Thyroid gland (tissue), 4 donors: ENCODE data around the gene JADE3. TPM values are rescaled to one million over a fixed set of nuclear protein-coding genes. Genes with fewer than 3 reads are reported as not detected.

ENCODE experiments used
- DNase-seq, 2 donors: peaks; one replicate each; pipeline ENCODE4 v3.0.0-alpha.2; 2019
- H3K27ac ChIP-seq, 3 donors: fragments of 200-600 bp; sonication (generic); 1 replicate in 2 of 3; 2 replicates in 1 of 3; pipeline ENCODE4 v1.5.1; 2016 to 2019; ENCODE audit warnings: mild to moderate bottlenecking in 1 of 3, moderate library complexity in 1 of 3
- H3K27me3 ChIP-seq: fragments of 200-600 bp; sonication (generic); one replicate; pipeline ENCODE4 v1.5.1; 2019
- H3K36me3 ChIP-seq, 2 donors: fragments of 200-600 bp; sonication (generic); one replicate each; pipeline ENCODE4 v1.5.1; 2016 to 2019
- H3K4me1 ChIP-seq, 2 donors: fragments of 200-600 bp; sonication (generic); one replicate each; pipeline ENCODE4 v1.5.1; 2017 to 2019
- H3K4me3 ChIP-seq, 3 donors: fragments of 200-600 bp; sonication (generic); replicated peaks in 1 of 3; 1 replicate in 2 of 3; 2 replicates in 1 of 3; pipeline ENCODE4 v1.5.1; 2016; ENCODE audit warnings: mild to moderate bottlenecking in 1 of 3
- H3K9me3 ChIP-seq: fragments of 200-600 bp; sonication (generic); one replicate; pipeline ENCODE4 v1.5.1; 2017
- POLR2A ChIP-seq, 2 donors: fragments of 450-650 bp; IDR thresholded peaks; one replicate each; pipeline ENCODE4 v1.6.1; 2017; ENCODE audit warnings: antibody characterized with exemption in 2 of 2, mild to moderate bottlenecking in 2 of 2, moderate library complexity in 1 of 2
- WGBS, 2 donors: methylation state at CpG; one replicate each; pipeline ENCODE4 v1.1.5; 2017; 5-methylcytosine and 5-hydroxymethylcytosine counted together
- intact Hi-C: fragments of 100-400 bp; cut with DNase I; formaldehyde crosslinking; loops from one replicate; pipeline ENCODE4 v1.15.1; 2023
- total RNA-seq, 4 donors: library from RNA; depleted of rRNA; stranded (reverse); fragments of >200 nt; gene quantifications; one replicate each; pipeline ENCODE4 v1.2.3, GENCODE V29; 2016
- TF ChIP-seq, protein P1 (sequence below), 6 experiments: fragments of 200-600 bp in 3 of 6; fragments of 450-650 bp in 3 of 6; sonication (generic) in 3 of 6; IDR thresholded peaks; one replicate each; pipeline ENCODE4 v1.5.1; 2016 to 2019; ENCODE audit warnings: antibody characterized with exemption in 6 of 6, mild to moderate bottlenecking in 2 of 6, inconsistent platforms in 1 of 6, moderate library complexity in 1 of 6

Gene JADE3
- total RNA-seq, 4 donors from 2014 or later: 6.0 to 8.5 (median 7.8) TPM

DNA sequence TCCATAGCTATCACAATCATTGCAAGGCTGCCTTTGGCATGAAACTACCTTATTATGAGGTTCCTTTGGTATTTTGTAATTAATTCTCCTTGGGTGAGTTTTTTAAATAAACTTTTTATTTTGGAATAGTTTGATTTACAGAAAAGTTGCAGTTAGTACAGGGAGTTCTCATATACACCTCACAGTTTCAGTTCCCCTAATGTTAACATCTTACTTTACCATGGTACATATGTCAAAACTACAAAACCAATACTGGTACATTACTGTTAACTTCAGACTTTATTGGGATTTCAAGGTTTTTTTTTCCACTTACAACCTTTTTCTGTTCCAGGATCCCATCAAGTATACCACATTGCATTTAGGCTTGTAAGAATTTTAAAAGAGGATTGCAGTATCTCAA is 114.0 kb downstream of the JADE3 start:
- intact Hi-C loops: no loop called here
- Histone ChIP-seq H3K36me3 (no peaks in the 10 kb centered on the region), H3K4me3 (no peak overlapping the region), H3K4me1 (no peaks in the 10 kb centered on the region), H3K27me3 (no peaks in the 10 kb centered on the region), H3K27ac (no peak overlapping the region), H3K9me3 (no peaks in the 10 kb centered on the region)
- no peak for DNase-seq
- TF ChIP-seq POLR2A (IDR thresholded peaks at IDR 0.05): no peak
- TF ChIP-seq, protein P1, sequence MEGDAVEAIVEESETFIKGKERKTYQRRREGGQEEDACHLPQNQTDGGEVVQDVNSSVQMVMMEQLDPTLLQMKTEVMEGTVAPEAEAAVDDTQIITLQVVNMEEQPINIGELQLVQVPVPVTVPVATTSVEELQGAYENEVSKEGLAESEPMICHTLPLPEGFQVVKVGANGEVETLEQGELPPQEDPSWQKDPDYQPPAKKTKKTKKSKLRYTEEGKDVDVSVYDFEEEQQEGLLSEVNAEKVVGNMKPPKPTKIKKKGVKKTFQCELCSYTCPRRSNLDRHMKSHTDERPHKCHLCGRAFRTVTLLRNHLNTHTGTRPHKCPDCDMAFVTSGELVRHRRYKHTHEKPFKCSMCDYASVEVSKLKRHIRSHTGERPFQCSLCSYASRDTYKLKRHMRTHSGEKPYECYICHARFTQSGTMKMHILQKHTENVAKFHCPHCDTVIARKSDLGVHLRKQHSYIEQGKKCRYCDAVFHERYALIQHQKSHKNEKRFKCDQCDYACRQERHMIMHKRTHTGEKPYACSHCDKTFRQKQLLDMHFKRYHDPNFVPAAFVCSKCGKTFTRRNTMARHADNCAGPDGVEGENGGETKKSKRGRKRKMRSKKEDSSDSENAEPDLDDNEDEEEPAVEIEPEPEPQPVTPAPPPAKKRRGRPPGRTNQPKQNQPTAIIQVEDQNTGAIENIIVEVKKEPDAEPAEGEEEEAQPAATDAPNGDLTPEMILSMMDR (IDR thresholded peaks at IDR 0.05): no peak

DNA sequence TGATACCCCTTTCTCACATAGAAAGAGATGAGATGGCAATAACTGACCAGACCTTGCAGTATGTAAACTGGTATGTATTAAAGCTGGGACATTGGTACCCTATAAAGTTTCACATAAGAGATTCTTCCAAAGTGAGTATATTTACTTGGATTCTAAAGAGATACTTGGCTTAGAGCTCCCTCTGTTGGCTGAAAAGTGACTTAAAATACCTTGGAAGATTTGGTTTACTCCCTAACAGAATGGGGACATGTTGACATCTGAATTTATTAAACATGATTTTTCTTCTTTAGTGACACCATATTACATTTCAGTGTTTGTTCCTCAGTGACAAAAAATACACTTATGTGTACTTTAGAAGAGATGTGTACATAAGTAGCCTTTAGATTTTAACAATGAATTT is 118.1 kb downstream of the JADE3 start:
- Histone ChIP-seq H3K36me3 (no peaks in the 10 kb centered on the region), H3K4me1 (no peaks in the 10 kb centered on the region), H3K4me3 (no peak overlapping the region), H3K27ac (no peak overlapping the region), H3K27me3 (no peaks in the 10 kb centered on the region), H3K9me3 (no peaks in the 10 kb centered on the region)
- intact Hi-C loops: no loop called here
- no peak for DNase-seq
- TF ChIP-seq POLR2A (IDR thresholded peaks at IDR 0.05): no peak
- TF ChIP-seq, protein P1 (IDR thresholded peaks at IDR 0.05): peak; percentile 9 to 65 (median 34)

DNA sequence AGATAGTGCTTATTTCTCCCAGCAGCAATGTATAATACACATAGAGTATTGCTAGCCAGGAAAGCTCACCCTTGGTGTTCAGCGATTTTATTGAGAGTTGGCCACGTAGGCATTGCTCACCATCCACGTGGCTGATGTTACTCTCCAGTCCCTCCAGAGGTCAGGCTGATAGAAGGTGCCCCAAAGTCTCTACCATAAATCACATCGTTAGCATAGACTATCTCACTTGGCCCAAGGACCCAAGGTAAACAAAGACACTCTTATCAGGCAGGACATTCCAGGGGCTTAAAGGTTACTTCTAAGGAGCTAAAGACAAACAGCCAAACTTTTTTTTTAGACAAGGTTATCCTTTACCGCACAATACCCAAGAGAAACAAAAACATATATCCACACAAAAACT is 135.8 kb downstream of the JADE3 start:
- Histone ChIP-seq H3K9me3 (no peaks in the 10 kb centered on the region), H3K27me3 (no peaks in the 10 kb centered on the region), H3K4me1 (no peaks in the 10 kb centered on the region), H3K36me3 (no peaks in the 10 kb centered on the region), H3K4me3 (no peak overlapping the region), H3K27ac (no peak overlapping the region)
- peak in 1 of 2 donors; percentile 1 for DNase-seq
- intact Hi-C loops: no loop called here
- TF ChIP-seq, protein P1 (IDR thresholded peaks at IDR 0.05): no peak
- no peak for TF ChIP-seq POLR2A (IDR thresholded peaks at IDR 0.05)
- 40 to 61% methylated on average over 3 to 5 of the region's 5 CpGs for WGBS, 2 donors

DNA sequence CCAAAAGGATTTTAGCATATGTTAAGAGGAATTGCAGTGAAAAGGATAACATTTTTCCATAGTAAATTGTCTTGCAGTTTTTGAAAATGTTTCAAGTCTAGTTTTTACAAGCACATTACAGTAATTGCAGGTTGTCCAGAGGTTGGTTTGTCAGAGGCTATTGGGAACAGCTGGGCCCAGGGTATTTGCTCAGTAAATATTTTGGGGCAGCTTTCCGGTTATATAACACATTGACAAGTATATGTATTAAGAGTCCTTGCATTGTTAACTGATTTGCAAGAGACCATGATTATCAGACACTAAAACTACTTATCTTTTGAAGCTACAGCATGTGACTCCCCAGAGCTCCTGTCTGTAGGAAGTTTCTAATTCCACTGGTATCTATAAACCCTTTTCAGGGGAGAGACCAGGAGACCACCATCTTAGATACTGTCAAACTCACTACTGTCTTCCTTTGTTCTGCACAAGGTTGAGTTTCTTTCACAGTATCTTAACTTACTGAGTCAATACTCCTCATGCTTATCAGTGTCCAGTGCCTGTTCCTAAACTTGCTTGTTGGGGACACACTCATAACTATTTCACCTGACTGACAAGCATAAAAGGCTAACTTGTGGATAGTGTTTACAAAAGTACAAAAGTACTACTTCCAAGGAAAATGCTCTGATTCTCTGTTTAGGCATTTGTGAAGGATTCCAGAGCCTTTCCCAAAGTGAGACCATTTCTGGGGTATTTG is 147.1 kb downstream of the JADE3 start:
- Histone ChIP-seq H3K4me1 (no peaks in the 10 kb centered on the region), H3K27me3 (no peaks in the 10 kb centered on the region), H3K36me3 (no peaks in the 10 kb centered on the region), H3K9me3 (no peaks in the 10 kb centered on the region), H3K27ac (no peak overlapping the region), H3K4me3 (no peak overlapping the region)
- TF ChIP-seq, protein P1 (IDR thresholded peaks at IDR 0.05): no peak
- TF ChIP-seq POLR2A (IDR thresholded peaks at IDR 0.05): no peak
- WGBS, 2 donors: 80 to 85% methylated on average over 1 of the region's 1 CpG
- intact Hi-C loops: no loop called here
- DNase-seq: no peak

DNA sequence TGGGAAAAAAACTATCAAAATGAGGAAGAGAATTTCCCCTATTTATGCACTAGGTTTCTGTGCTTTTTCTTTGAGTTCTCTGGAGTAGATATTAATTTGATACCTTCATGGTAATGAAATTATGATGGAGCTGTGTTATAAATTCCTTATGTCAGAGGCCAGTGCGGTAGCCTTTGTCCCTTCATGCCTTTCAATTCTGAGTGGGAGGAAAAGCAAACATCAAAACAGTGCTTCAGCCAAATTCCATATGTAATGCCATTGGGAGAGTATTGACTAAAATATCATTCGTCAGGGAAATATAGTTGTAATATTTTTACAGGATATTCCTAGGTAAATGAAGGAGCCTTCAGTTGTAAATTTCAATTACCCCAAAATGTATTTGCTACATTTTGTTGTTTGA is 148.5 kb downstream of the JADE3 start:
- Histone ChIP-seq H3K27ac (no peak overlapping the region), H3K27me3 (no peaks in the 10 kb centered on the region), H3K36me3 (no peaks in the 10 kb centered on the region), H3K4me1 (no peaks in the 10 kb centered on the region), H3K4me3 (no peak overlapping the region), H3K9me3 (no peaks in the 10 kb centered on the region)
- TF ChIP-seq POLR2A (IDR thresholded peaks at IDR 0.05): no peak
- TF ChIP-seq, protein P1 (IDR thresholded peaks at IDR 0.05): no peak
- intact Hi-C loops: no loop called here
- WGBS, 2 donors: 90 to 94% methylated on average over 2 of the region's 2 CpGs
- no peak for DNase-seq
